ENCODE measurements around the gene HOXB2.

DNA sequence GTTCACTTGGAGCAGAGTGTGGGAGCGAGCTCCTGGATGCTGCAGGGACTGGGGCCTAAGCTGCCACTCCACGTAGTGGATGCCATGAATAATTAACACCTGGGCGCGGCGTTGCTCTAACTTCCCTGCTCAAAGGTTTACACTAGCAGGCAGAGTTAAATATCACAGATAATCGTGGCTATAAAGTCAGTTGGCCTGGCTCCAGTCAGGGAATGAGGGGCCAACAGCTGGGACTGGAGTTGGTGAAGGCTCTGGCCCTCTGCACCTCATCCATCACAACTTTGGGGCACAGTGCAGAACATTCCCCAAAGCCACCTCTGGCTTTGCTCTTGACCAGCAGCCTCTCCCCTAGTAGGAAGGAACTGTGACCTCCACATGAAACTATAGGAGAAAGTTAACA is 22.3 kb upstream of the HOXB2 start:
- TF ChIP-seq, protein P1, sequence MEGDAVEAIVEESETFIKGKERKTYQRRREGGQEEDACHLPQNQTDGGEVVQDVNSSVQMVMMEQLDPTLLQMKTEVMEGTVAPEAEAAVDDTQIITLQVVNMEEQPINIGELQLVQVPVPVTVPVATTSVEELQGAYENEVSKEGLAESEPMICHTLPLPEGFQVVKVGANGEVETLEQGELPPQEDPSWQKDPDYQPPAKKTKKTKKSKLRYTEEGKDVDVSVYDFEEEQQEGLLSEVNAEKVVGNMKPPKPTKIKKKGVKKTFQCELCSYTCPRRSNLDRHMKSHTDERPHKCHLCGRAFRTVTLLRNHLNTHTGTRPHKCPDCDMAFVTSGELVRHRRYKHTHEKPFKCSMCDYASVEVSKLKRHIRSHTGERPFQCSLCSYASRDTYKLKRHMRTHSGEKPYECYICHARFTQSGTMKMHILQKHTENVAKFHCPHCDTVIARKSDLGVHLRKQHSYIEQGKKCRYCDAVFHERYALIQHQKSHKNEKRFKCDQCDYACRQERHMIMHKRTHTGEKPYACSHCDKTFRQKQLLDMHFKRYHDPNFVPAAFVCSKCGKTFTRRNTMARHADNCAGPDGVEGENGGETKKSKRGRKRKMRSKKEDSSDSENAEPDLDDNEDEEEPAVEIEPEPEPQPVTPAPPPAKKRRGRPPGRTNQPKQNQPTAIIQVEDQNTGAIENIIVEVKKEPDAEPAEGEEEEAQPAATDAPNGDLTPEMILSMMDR (IDR thresholded peaks at IDR 0.05; ENCODE audit: low read depth, low read length): no peak
- TF ChIP-seq EZH2phosphoT487 (IDR thresholded peaks at IDR 0.05; ENCODE audit: low read depth): no peak

All from OCI-LY3 (cell line).